Measurements from ENCODE around the gene CELSR2.

Gene CELSR2

GRCh38 chr1:109312246-109312645, 62.9 kb downstream of the CELSR2 start:
- DNase-seq, result no peak

GRCh38 chr1:109312978-109313775, 63.8 kb downstream of the CELSR2 start:
- no peak for DNase-seq

DNA sequence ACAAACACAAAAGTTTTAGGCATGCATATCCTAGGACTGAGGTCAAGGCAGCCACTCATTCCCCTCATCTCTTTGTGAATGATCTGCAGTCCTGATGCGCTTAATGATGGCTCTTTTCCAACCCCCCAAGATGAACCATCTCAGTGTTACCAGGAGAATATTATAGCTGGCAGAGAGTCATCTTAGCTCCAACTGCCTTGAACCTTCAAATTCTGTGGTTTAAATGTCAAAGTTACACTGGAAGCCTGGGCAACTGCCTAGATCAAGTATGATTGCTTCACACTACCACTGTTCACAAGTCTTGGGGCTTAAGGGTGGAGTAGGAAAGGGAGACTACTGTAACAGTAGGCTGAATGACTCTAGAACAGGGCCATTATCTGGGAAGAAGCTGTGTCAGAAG, 65.5 kb downstream of the CELSR2 start:
- no peak for DNase-seq

GRCh38 chr1:109315288-109315687, 65.9 kb downstream of the CELSR2 start:
- no peak for DNase-seq

DNA sequence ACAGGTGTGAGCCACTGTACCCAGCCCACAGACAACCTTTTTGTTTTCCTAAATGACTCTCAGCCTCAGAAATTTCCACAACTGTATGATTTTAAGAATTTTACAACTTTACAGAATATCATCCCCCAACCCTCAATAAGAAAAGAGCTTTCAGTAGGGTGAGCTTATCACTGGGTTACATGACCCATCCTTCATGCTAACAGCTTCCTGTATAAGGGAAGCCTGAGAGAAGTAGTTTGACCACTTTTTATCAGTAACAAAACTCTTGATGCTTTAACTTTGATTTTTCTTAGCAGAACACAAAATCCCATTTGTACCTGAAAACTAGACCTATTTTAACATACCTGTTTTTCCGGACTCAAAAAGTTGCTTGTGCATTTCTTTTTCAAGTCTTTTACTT, 67.2 kb downstream of the CELSR2 start:
- DNase-seq, result no peak

DNA sequence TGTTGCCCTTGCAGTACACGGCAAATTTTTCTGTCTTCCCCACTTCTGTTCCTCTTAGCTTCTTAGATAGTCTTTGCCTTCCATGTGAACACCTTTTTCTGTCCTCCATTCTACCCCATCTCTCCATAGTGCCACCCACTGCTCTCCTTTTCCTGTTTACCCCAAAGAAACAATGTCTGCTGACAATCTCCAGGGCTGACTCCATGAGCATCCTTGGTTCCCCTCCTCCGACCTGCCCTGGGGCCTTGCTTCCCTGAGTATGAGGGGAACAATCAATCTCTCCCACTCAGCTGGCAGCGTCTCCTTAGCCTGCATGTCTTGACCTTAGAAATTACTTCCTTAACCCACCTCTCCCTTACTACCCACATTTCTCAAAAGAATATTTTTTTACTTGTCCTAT, 69.8 kb downstream of the CELSR2 start:
- no peak for DNase-seq

DNA sequence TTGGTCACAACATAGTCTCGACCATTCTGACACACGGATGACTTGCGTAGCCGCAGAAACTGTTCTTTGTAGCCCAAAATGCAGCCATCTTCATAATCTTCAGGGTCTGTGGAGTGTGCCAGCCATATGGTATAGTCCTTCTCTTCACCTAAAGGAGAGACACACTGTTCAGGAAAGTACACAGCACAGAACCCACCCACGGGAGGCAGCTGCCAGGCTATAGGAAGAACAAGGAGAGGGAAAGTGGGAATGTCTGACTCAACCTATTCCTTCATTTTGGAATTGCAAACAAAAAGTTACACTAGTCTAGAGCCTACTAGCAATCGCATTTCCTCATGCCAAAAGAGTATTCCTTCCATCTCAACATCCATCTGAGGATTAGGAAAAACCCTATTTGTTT, 73.6 kb downstream of the CELSR2 start:
- no peak for DNase-seq

Measured in stimulated activated CD4-positive, alpha-beta T cell treated with anti-CD3 and anti-CD28 coated beads, Interleukin-1b, Interleukin-23, amount 100 ng/mL, for 48 hours (primary cell).